GM12872 (cell line): ENCODE data around the gene DYNLT1.

Source experiments
- CTCF ChIP-seq: IDR thresholded peaks from 3 replicates; pipeline ENCODE4 v1.5.1; 2011; ENCODE audit warnings: low read depth, mild to moderate bottlenecking, low read length, moderate library complexity; ENCODE audit not compliant: insufficient read depth

DYNLT1 gene

GRCh38 chr6:158639056-158639455 lies 5.5 kb downstream of the DYNLT1 start:
- no peak for TF ChIP-seq CTCF

- no peak for TF ChIP-seq CTCF
Observed at GRCh38 chr6:158638324-158638854, 6.2 kb downstream of the DYNLT1 start.

GRCh38 chr6:158636778-158637177 lies 7.8 kb downstream of the DYNLT1 start:
- no peak for TF ChIP-seq CTCF

GRCh38 chr6:158635427-158636073 lies 9.0 kb downstream of the DYNLT1 start:
- TF ChIP-seq CTCF: no peak

GRCh38 chr6:158634695-158635426 lies 9.7 kb downstream of the DYNLT1 start:
- TF ChIP-seq CTCF: no peak

GRCh38 chr6:158633127-158633526 lies 11.4 kb downstream of the DYNLT1 start:
- no peak for TF ChIP-seq CTCF

- no peak for TF ChIP-seq CTCF
Observed at GRCh38 chr6:158631678-158632537, 12.6 kb downstream of the DYNLT1 start.
